HEK293 (cell line): Measurements from ENCODE around the gene CACNA2D3.

ENCODE experiments used
- HOXA7 ChIP-seq: sonication (generic); formaldehyde crosslinking; IDR thresholded peaks from 2 replicates; pipeline ENCODE4 v1.8.1; 2022; ENCODE audit warnings: missing genetic modification reagents, borderline replicate concordance
- SALL2 ChIP-seq: fragments of 450-650 bp; formaldehyde crosslinking; IDR thresholded peaks from 2 replicates; pipeline ENCODE4 v1.5.0; 2017; ENCODE audit warnings: missing biosample characterization, mild to moderate bottlenecking, missing genetic modification characterization, borderline replicate concordance
- SP3 ChIP-seq: fragments of 450-650 bp; formaldehyde crosslinking; IDR thresholded peaks from 2 replicates; pipeline ENCODE4 v1.5.1; 2016; ENCODE audit warnings: missing biosample characterization, missing genetic modification characterization
- TCF7L2 ChIP-seq: IDR thresholded peaks from 2 replicates; pipeline ENCODE4 v1.6.1; 2011; ENCODE audit warnings: low read depth, mild to moderate bottlenecking, inconsistent platforms, low read length, moderate library complexity, borderline replicate concordance
- TRIM28 ChIP-seq: IDR thresholded peaks from 2 replicates; pipeline ENCODE4 v1.6.1; 2011; ENCODE audit warnings: low read length, control low read depth, borderline replicate concordance
- ZNF239 ChIP-seq: fragments of 450-650 bp; formaldehyde crosslinking; IDR thresholded peaks from 2 replicates; pipeline ENCODE4 v1.5.1; 2016; ENCODE audit warnings: missing biosample characterization, missing genetic modification characterization
- ZNF280D ChIP-seq: fragments of 450-650 bp; formaldehyde crosslinking; IDR thresholded peaks from 2 replicates; pipeline ENCODE4 v1.5.1; 2016; ENCODE audit warnings: missing biosample characterization, missing genetic modification characterization
- ZNF335 ChIP-seq: fragments of 450-650 bp; formaldehyde crosslinking; conservative IDR thresholded peaks from 2 replicates; pipeline ENCODE4 v1.5.1; 2016; ENCODE audit warnings: missing biosample characterization, missing genetic modification characterization
- ZNF433 ChIP-seq: fragments of 450-650 bp; formaldehyde crosslinking; IDR thresholded peaks from 2 replicates; pipeline ENCODE4 v1.5.1; 2016; ENCODE audit warnings: missing biosample characterization, missing genetic modification characterization, low read depth
- TF ChIP-seq, protein P1 (sequence below): fragments of 450-650 bp; formaldehyde crosslinking; conservative IDR thresholded peaks from 2 replicates; pipeline ENCODE4 v1.5.1; 2016; ENCODE audit warnings: low read depth, missing biosample characterization, missing genetic modification characterization
- TF ChIP-seq, protein P2 (sequence below): fragments of 450-650 bp; formaldehyde crosslinking; IDR thresholded peaks from 2 replicates; pipeline ENCODE4 v1.5.1; 2016; ENCODE audit warnings: missing biosample characterization, missing genetic modification characterization
- TF ChIP-seq, protein P3 (sequence below): fragments of 450-650 bp; formaldehyde crosslinking; IDR thresholded peaks from 2 replicates; pipeline ENCODE4 v1.5.1; 2016; ENCODE audit warnings: missing biosample characterization, missing genetic modification characterization
- TF ChIP-seq, protein P4 (sequence below): fragments of 450-650 bp; formaldehyde crosslinking; IDR thresholded peaks from 2 replicates; pipeline ENCODE4 v1.5.1; 2016; ENCODE audit warnings: missing biosample characterization, missing genetic modification characterization
- TF ChIP-seq, protein P5 (sequence below): fragments of 450-650 bp; formaldehyde crosslinking; IDR thresholded peaks from 2 replicates; pipeline ENCODE4 v1.5.1; 2017; ENCODE audit warnings: missing biosample characterization, missing genetic modification characterization

Gene CACNA2D3

DNA sequence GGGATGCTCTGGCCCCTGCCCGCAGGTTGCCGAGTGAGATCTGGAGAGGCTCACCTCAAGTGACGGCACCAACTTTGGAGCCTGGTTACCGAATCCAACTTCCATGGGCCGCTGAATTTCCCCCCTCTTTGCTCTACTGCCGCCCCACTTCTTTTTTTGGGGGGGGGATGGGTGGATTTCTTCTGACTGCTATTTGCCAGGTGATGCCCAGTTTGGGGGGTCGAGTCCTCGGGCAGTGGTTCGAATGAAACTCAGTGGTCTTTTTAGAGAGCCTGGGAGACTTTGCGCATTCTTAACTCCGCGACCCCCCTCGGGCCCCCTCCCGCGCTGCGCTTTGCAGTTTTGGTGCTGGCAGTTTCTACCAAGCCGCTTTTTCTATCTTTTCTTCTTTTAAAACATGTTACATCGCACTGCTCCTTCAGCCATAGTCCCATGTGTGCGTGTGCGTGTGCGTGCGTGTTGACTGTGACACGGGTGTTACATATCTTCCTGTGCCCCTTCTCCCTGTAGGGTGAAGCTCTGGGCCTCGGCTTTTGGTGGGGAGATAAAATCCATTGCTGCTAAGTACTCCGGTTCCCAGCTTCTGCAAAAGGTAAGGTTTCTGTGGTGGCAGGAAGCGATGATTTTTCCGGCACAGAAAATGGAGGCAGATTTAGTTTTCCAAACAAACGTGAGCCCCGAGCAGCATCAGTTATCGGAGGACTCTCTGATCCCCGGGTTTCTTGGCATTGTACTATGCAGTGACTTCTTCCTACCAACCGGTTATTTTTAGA lies 837 bp downstream of the CACNA2D3 start (continued):
- TF ChIP-seq SP3 (tag by site-specific recombination), result no peak
- no peak for TF ChIP-seq SALL2 (tag by site-specific recombination)
- no peak for TF ChIP-seq TRIM28
- TF ChIP-seq, protein P1, sequence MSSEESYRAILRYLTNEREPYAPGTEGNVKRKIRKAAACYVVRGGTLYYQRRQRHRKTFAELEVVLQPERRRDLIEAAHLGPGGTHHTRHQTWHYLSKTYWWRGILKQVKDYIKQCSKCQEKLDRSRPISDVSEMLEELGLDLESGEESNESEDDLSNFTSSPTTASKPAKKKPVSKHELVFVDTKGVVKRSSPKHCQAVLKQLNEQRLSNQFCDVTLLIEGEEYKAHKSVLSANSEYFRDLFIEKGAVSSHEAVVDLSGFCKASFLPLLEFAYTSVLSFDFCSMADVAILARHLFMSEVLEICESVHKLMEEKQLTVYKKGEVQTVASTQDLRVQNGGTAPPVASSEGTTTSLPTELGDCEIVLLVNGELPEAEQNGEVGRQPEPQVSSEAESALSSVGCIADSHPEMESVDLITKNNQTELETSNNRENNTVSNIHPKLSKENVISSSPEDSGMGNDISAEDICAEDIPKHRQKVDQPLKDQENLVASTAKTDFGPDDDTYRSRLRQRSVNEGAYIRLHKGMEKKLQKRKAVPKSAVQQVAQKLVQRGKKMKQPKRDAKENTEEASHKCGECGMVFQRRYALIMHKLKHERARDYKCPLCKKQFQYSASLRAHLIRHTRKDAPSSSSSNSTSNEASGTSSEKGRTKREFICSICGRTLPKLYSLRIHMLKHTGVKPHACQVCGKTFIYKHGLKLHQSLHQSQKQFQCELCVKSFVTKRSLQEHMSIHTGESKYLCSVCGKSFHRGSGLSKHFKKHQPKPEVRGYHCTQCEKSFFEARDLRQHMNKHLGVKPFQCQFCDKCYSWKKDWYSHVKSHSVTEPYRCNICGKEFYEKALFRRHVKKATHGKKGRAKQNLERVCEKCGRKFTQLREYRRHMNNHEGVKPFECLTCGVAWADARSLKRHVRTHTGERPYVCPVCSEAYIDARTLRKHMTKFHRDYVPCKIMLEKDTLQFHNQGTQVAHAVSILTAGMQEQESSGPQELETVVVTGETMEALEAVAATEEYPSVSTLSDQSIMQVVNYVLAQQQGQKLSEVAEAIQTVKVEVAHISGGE (tag by site-specific recombination), result peak; percentile 31; the same call in 1 of the 2 replicates
- TF ChIP-seq, protein P2, sequence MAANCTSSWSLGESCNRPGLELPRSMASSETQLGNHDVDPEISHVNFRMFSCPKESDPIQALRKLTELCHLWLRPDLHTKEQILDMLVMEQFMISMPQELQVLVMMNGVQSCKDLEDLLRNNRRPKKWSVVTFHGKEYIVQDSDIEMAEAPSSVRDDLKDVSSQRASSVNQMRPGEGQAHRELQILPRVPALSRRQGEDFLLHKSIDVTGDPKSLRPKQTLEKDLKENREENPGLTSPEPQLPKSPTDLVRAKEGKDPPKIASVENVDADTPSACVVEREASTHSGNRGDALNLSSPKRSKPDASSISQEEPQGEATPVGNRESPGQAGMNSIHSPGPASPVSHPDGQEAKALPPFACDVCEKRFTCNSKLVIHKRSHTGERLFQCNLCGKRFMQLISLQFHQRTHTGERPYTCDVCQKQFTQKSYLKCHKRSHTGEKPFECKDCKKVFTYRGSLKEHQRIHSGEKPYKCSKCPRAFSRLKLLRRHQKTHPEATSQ (tag by site-specific recombination), result no peak
- peak; percentile 41; the same call in 1 of the 2 replicates for TF ChIP-seq ZNF335 (tag by site-specific recombination)
- no peak for TF ChIP-seq HOXA7
- TF ChIP-seq, protein P3, sequence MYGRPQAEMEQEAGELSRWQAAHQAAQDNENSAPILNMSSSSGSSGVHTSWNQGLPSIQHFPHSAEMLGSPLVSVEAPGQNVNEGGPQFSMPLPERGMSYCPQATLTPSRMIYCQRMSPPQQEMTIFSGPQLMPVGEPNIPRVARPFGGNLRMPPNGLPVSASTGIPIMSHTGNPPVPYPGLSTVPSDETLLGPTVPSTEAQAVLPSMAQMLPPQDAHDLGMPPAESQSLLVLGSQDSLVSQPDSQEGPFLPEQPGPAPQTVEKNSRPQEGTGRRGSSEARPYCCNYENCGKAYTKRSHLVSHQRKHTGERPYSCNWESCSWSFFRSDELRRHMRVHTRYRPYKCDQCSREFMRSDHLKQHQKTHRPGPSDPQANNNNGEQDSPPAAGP, result no peak
- TF ChIP-seq, protein P4, sequence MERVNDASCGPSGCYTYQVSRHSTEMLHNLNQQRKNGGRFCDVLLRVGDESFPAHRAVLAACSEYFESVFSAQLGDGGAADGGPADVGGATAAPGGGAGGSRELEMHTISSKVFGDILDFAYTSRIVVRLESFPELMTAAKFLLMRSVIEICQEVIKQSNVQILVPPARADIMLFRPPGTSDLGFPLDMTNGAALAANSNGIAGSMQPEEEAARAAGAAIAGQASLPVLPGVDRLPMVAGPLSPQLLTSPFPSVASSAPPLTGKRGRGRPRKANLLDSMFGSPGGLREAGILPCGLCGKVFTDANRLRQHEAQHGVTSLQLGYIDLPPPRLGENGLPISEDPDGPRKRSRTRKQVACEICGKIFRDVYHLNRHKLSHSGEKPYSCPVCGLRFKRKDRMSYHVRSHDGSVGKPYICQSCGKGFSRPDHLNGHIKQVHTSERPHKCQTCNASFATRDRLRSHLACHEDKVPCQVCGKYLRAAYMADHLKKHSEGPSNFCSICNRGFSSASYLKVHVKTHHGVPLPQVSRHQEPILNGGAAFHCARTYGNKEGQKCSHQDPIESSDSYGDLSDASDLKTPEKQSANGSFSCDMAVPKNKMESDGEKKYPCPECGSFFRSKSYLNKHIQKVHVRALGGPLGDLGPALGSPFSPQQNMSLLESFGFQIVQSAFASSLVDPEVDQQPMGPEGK, result peak; percentile 59
- TF ChIP-seq ZNF280D (tag by site-specific recombination), result no peak
- no peak for TF ChIP-seq ZNF239
- TF ChIP-seq TCF7L2, result no peak
- TF ChIP-seq ZNF433, result no peak
- TF ChIP-seq, protein P5, sequence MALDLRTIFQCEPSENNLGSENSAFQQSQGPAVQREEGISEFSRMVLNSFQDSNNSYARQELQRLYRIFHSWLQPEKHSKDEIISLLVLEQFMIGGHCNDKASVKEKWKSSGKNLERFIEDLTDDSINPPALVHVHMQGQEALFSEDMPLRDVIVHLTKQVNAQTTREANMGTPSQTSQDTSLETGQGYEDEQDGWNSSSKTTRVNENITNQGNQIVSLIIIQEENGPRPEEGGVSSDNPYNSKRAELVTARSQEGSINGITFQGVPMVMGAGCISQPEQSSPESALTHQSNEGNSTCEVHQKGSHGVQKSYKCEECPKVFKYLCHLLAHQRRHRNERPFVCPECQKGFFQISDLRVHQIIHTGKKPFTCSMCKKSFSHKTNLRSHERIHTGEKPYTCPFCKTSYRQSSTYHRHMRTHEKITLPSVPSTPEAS (tag by site-specific recombination), result no peak
